ENCODE measurements around the gene CD164L2.
"Not testable (repeated sequence)": the region's sequence is repeated elsewhere in the genome, so short reads cannot be mapped to it uniquely, and the experiment has no call there.

The CD164L2 gene

GRCh38 chr1:27383039-27383605 lies at the start of gene CD164L2:
Gene CD164L2, minus strand, starts transcription at chr1:27383333. Its CDS starts 94 bp downstream, at chr1:27383239.
- Histone ChIP-seq H3K4me3 (ENCODE audit: low read length, poor library complexity, severe bottlenecking) (no peak within 1 kb of the TSS), H3K9me2 (replicated peaks; ENCODE audit: low read depth, low read length) (no peaks in the 10 kb centered on the region), H4K20me1 (ENCODE audit: insufficient read depth, low read length, poor library complexity, severe bottlenecking) (no peaks in the 10 kb centered on the region), H3K36me3 (ENCODE audit: insufficient read depth, low read length) (no peaks in the 10 kb centered on the region), H3K9ac (ENCODE audit: low read depth, low read length, poor library complexity, severe bottlenecking) (no peak within 1 kb of the TSS), H3F3A (ENCODE audit: low read depth) (no peaks in the 10 kb centered on the region), H3K9me3 (ENCODE audit: insufficient read depth, low read depth, low read length) (no peaks in the 10 kb centered on the region), H3K79me2 (ENCODE audit: insufficient read depth, low read length) (no peaks in the 10 kb centered on the region), H2AFZ (ENCODE audit: low read length) (no peak within 1 kb of the TSS), H3K4me2 (ENCODE audit: low read depth, low read length, poor library complexity, severe bottlenecking) (no peak within 1 kb of the TSS), H3K27me3 (ENCODE audit: insufficient read depth, low read length, poor library complexity, severe bottlenecking) (no peaks in the 10 kb centered on the region), H3K4me1 (ENCODE audit: insufficient read depth, low read length, poor library complexity, severe bottlenecking) (no peaks in the 10 kb centered on the region)
- no peak for TF ChIP-seq CTCF (conservative IDR thresholded peaks at IDR 0.05; ENCODE audit: low read length)
- TF ChIP-seq EZH2phosphoT487 (IDR thresholded peaks at IDR 0.05; ENCODE audit: borderline replicate concordance): no peak

GRCh38 chr1:27432725-27433124 lies 49.6 kb upstream of the CD164L2 start:
- not testable (repeated sequence) for H2AFZ ChIP-seq (ENCODE audit: low read length); H3K36me3 ChIP-seq (ENCODE audit: insufficient read depth, low read length); H4K20me1 ChIP-seq (ENCODE audit: insufficient read depth, low read length, poor library complexity, severe bottlenecking); H3K4me2 ChIP-seq (ENCODE audit: low read depth, low read length, poor library complexity, severe bottlenecking); H3K27me3 ChIP-seq (ENCODE audit: insufficient read depth, low read length, poor library complexity, severe bottlenecking); H3K9me3 ChIP-seq (ENCODE audit: insufficient read depth, low read depth, low read length); H3K4me3 ChIP-seq (ENCODE audit: low read length, poor library complexity, severe bottlenecking); H3K9me2 ChIP-seq (replicated peaks; ENCODE audit: low read depth, low read length)
- H3K4me1 ChIP-seq (ENCODE audit: insufficient read depth, low read length, poor library complexity, severe bottlenecking): peaks cover 92% of the 10 kb centered on the region
- H3K9ac ChIP-seq (ENCODE audit: low read depth, low read length, poor library complexity, severe bottlenecking): peak overlapping the region; percentile 30
- peaks cover 85% of the 10 kb centered on the region for H3K79me2 ChIP-seq (ENCODE audit: insufficient read depth, low read length)
- peaks cover 15% of the 10 kb centered on the region for H3F3A ChIP-seq (ENCODE audit: low read depth)

- Histone ChIP-seq H3K4me2 (ENCODE audit: low read depth, low read length, poor library complexity, severe bottlenecking) (peak overlapping the region; percentile 80), H2AFZ (ENCODE audit: low read length) (no peak overlapping the region), H4K20me1 (ENCODE audit: insufficient read depth, low read length, poor library complexity, severe bottlenecking) (no peaks in the 10 kb centered on the region), H3K27me3 (ENCODE audit: insufficient read depth, low read length, poor library complexity, severe bottlenecking) (no peaks in the 10 kb centered on the region), H3K9me2 (replicated peaks; ENCODE audit: low read depth, low read length) (no peaks in the 10 kb centered on the region), H3F3A (ENCODE audit: low read depth) (peaks cover 19% of the 10 kb centered on the region), H3K9me3 (ENCODE audit: insufficient read depth, low read depth, low read length) (no peaks in the 10 kb centered on the region), H3K4me1 (ENCODE audit: insufficient read depth, low read length, poor library complexity, severe bottlenecking) (peaks cover 92% of the 10 kb centered on the region), H3K36me3 (ENCODE audit: insufficient read depth, low read length) (peaks cover 8% of the 10 kb centered on the region; the same call in 1 of the 2 replicates), H3K79me2 (ENCODE audit: insufficient read depth, low read length) (peaks cover 84% of the 10 kb centered on the region), H3K4me3 (ENCODE audit: low read length, poor library complexity, severe bottlenecking) (peak overlapping the region; percentile 61), H3K9ac (ENCODE audit: low read depth, low read length, poor library complexity, severe bottlenecking) (peak overlapping the region; percentile 74)
- TF ChIP-seq CTCF (conservative IDR thresholded peaks at IDR 0.05; ENCODE audit: low read length) (no peak), EZH2phosphoT487 (IDR thresholded peaks at IDR 0.05; ENCODE audit: borderline replicate concordance) (no peak)
These were observed 48.4 kb upstream of the CD164L2 start for GRCh38 chr1:27431601-27431940.

Measured in Loucy (cell line).